AG04449 (cell line): ENCODE measurements around the gene ATP6V0C.

Experiments
- CTCF ChIA-PET: fragments of 350-600 bp; formaldehyde crosslinking; extraction: SDS; loops from one replicate; lab custom pipeline; 2021; ENCODE audit warnings: antibody characterized with exemption; lab: Yijun Ruan, JAX
- POLR2A ChIA-PET: fragments of 400-600, 350-600 bp; formaldehyde crosslinking; extraction: SDS; loops from one replicate; lab custom pipeline; 2020; ENCODE audit warnings: antibody characterized with exemption, inconsistent platforms; lab: Yijun Ruan, JAX
- DNase-seq: peaks from one replicate; pipeline ENCODE4 v3.0.0-alpha.2; 2010; ENCODE audit warnings: low read depth, low spot score
- H3K4me3 ChIP-seq: 2 replicates; pipeline ENCODE4 v1.5.1; 2011; ENCODE audit warnings: low read depth, mild to moderate bottlenecking, control low read depth, low read length
- TF ChIP-seq, protein P1 (sequence below): IDR thresholded peaks from one replicate; pipeline ENCODE4 v1.5.1; 2011; ENCODE audit warnings: mild to moderate bottlenecking, moderate library complexity, low read length, control low read depth, inconsistent platforms; ENCODE audit not compliant: insufficient read depth; ENCODE audit errors: missing control alignments

Gene ATP6V0C

GRCh38 chr16:2527071-2527783 lies 13.5 kb downstream of the ATP6V0C start:
- no peak overlapping the region for H3K4me3 ChIP-seq
- no peak for DNase-seq
- ChIA-PET POLR2A (no interaction called here), CTCF (interaction anchor here (1.0 kb wide), 1 partner anchor 26 kb away, joined by 3 read pairs; no protein-coding TSS in a partner anchor)
- TF ChIP-seq, protein P1, sequence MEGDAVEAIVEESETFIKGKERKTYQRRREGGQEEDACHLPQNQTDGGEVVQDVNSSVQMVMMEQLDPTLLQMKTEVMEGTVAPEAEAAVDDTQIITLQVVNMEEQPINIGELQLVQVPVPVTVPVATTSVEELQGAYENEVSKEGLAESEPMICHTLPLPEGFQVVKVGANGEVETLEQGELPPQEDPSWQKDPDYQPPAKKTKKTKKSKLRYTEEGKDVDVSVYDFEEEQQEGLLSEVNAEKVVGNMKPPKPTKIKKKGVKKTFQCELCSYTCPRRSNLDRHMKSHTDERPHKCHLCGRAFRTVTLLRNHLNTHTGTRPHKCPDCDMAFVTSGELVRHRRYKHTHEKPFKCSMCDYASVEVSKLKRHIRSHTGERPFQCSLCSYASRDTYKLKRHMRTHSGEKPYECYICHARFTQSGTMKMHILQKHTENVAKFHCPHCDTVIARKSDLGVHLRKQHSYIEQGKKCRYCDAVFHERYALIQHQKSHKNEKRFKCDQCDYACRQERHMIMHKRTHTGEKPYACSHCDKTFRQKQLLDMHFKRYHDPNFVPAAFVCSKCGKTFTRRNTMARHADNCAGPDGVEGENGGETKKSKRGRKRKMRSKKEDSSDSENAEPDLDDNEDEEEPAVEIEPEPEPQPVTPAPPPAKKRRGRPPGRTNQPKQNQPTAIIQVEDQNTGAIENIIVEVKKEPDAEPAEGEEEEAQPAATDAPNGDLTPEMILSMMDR: no peak

DNA sequence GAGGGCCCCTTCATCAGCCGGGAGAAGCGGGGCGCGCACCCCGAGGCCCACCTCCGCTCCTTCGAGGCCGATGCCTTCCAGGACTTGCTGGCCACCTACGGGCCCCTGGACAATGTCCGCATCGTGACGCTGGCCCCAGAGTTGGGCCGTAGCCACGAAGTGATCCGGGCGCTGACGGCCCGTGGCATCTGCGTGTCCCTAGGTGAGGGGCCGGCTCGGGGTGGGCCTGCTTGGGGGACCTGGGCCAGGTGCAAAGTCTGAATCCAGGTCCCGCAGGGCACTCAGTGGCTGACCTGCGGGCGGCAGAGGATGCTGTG lies 14.0 kb downstream of the ATP6V0C start:
- ChIA-PET POLR2A (no interaction called here), CTCF (no interaction called here)
- no peak overlapping the region for H3K4me3 ChIP-seq
- no peak for DNase-seq
- TF ChIP-seq, protein P1: no peak

- DNase-seq: no peak
- ChIA-PET POLR2A (no interaction called here), CTCF (no interaction called here)
- H3K4me3 ChIP-seq: no peak overlapping the region
- TF ChIP-seq, protein P1: no peak
Measured at GRCh38 chr16:2528161-2529060, 14.7 kb downstream of the ATP6V0C start.

GRCh38 chr16:2529061-2529931 lies 15.5 kb downstream of the ATP6V0C start:
- TF ChIP-seq, protein P1: no peak
- no peak overlapping the region for H3K4me3 ChIP-seq
- DNase-seq: no peak
- ChIA-PET CTCF (no interaction called here), POLR2A (no interaction called here)

DNA sequence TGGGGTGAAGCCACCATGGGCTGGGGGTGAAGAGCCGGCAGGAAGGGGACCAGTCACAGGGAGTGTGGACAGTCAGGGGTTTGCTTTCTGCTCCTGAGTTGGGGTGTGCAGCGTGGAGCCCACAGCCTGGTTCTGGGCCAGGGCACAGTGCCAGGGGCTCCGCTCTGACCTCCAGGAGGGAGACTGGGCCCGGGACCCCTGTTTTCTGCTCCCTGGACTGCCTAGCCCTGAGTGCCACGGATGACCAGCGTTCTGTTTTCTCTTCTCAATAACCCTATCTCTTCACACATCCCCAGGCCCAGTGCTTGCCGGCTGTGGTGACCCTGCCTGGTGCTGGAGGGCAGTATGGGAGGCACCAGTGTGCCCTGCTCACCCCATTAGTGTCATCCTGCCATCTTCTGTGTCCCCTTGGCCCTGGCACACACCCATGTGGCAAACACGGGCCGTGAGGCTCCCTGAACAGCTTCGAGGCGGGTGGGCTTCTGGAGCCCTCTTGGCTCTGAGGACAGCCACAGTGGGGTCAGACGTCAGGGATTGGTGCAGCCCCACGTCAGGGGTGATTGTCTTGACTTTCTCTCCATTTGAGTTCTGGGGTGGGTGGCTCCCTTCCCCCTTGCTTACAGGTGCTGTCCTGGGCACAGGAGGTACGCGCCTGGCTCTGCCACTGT lies 16.3 kb downstream of the ATP6V0C start:
- ChIA-PET CTCF (interaction anchor here (1.3 kb wide), 1 partner anchor 11 kb away, joined by 4 read pairs; no protein-coding TSS in a partner anchor), POLR2A (interaction anchor here (3.1 kb wide), 1 partner anchor 11 kb away, joined by 28 read pairs; the partner anchor contains the start of gene AMDHD2)
- H3K4me3 ChIP-seq: no peak overlapping the region
- no peak for DNase-seq
- TF ChIP-seq, protein P1: no peak
